K562 (cell line): ENCODE results near the gene CAPN5. TPM values are rescaled to one million over a fixed set of nuclear protein-coding genes. Genes with fewer than 3 reads are reported as not detected.

Experiments
- CBX2 ChIP-seq: fragments of 200-600 bp; sonication (generic); IDR thresholded peaks from one replicate; pipeline ENCODE4 v1.6.1; 2012; ENCODE audit warnings: mild to moderate bottlenecking, low read length, inconsistent platforms; ENCODE audit not compliant: insufficient read depth, poor library complexity, severe bottlenecking
- CC2D1A ChIP-seq: fragments of 450-650 bp; IDR thresholded peaks from 2 replicates; pipeline ENCODE4 v1.6.1; 2017; ENCODE audit warnings: mild to moderate bottlenecking
- CREBBP ChIP-seq: IDR thresholded peaks from one replicate; pipeline ENCODE4 v1.6.1; 2012; ENCODE audit warnings: low read depth, mild to moderate bottlenecking, control low read depth, inconsistent platforms, low read length
- DDX20 ChIP-seq: fragments of 450-650 bp; IDR thresholded peaks from 2 replicates; pipeline ENCODE4 v1.6.1; 2016; ENCODE audit warnings: missing genetic modification characterization, low read depth, mild to moderate bottlenecking, missing compliant biosample characterization, moderate library complexity
- FOXJ2 ChIP-seq: fragments of 200-800 bp; sonication (Bioruptor generic); IDR thresholded peaks from 2 replicates; pipeline ENCODE4 v1.6.1; 2016; ENCODE audit warnings: missing genetic modification characterization, missing compliant biosample characterization
- KAT8 ChIP-seq: fragments of 450-650 bp; IDR thresholded peaks from 2 replicates; pipeline ENCODE4 v1.6.1; 2016; ENCODE audit warnings: low read depth, mild to moderate bottlenecking
- KLF13 ChIP-seq: fragments of 450-650 bp; IDR thresholded peaks from 2 replicates; pipeline ENCODE4 v1.6.1; 2016; ENCODE audit warnings: missing genetic modification characterization, low read depth, mild to moderate bottlenecking, missing compliant biosample characterization, moderate library complexity, borderline replicate concordance
- NRF1 ChIP-seq, 2 experiments: fragments of 450-650 bp; IDR thresholded peaks in 1 of 2; conservative IDR thresholded peaks in 1 of 2; 2 replicates each; pipeline ENCODE4 v1.6.1; 2014; ENCODE audit warnings: mild to moderate bottlenecking in 2 of 2
- SREBF2 ChIP-seq: sonication (generic); formaldehyde crosslinking; IDR thresholded peaks from 2 replicates; pipeline ENCODE4 v1.4.0; 2020; ENCODE audit warnings: mild to moderate bottlenecking, missing genetic modification reagents
- TAF1 ChIP-seq: IDR thresholded peaks from 2 replicates; pipeline ENCODE4 v1.6.1; 2011; ENCODE audit warnings: mild to moderate bottlenecking, low read length, moderate library complexity; ENCODE audit not compliant: insufficient read depth, control insufficient read depth, severe bottlenecking; ENCODE audit errors: extremely low read depth
- ZNF133 ChIP-seq: fragments of 250-450 bp; sonication (Bioruptor Pico); IDR thresholded peaks from 2 replicates; pipeline ENCODE4 v1.4.0; 2020; ENCODE audit warnings: mild to moderate bottlenecking
- ZNF174 ChIP-seq: fragments of 250-450 bp; sonication (Bioruptor Pico); IDR thresholded peaks from 2 replicates; pipeline ENCODE4 v1.4.0; 2020; ENCODE audit warnings: mild to moderate bottlenecking
- ZNF217 ChIP-seq: sonication (generic); formaldehyde crosslinking; IDR thresholded peaks from 2 replicates; pipeline ENCODE4 v1.8.0; 2022; ENCODE audit warnings: mild to moderate bottlenecking, missing genetic modification reagents
- polyA plus RNA-seq, 8 experiments: library from polyadenylated mRNA; depleted of rRNA in 4 of 8; stranded (reverse) in 5 of 8; unstranded in 3 of 8; fragments of >200 nt; fragmentation: Nextera tagmentation in 2 of 8; fragmentation: Illumina TruSeq in 1 of 8; extraction: Ambion mirVana in 2 of 8; extraction: Trizol in 1 of 8; gene quantifications; 2 replicates each; pipeline versions ENCODE4 v1.2.1 to v1.2.3, GENCODE V29; 2011 to 2014; ENCODE audit warnings: inconsistent platforms in 1 of 8, missing spikeins in 1 of 8
- total RNA-seq, 7 experiments: library from RNA; depleted of rRNA in 6 of 7; stranded (reverse); fragments of >200 nt in 6 of 7; fragmentation: Illumina TruSeq in 2 of 7; extraction: Trizol in 2 of 7; gene quantifications; 2 replicates each; pipeline versions ENCODE4 v1.2.1 to v1.2.3, GENCODE V29; 2011 to 2021; ENCODE audit warnings: low replicate concordance in 1 of 7
- TF ChIP-seq, protein P1 (sequence below), 3 experiments: IDR thresholded peaks in 2 of 3; conservative IDR thresholded peaks in 1 of 3; 2 replicates each; pipeline ENCODE4 v1.5.1; 2011 to 2012; ENCODE audit warnings: low read length in 3 of 3, mild to moderate bottlenecking in 3 of 3, control low read depth in 2 of 3, improper control_type of control experiment in 1 of 3, inconsistent platforms in 1 of 3, low read depth in 1 of 3, mixed read lengths in 1 of 3, moderate library complexity in 1 of 3; ENCODE audit not compliant: insufficient read depth in 2 of 3
- TF ChIP-seq, protein P2 (sequence below): sonication (generic); formaldehyde crosslinking; IDR thresholded peaks from 2 replicates; pipeline ENCODE4 v1.8.0; 2022; ENCODE audit warnings: mild to moderate bottlenecking, missing genetic modification reagents
- TF ChIP-seq, protein P3 (sequence below), 2 experiments: fragments of 450-650 bp in 1 of 2; sonication (generic) in 1 of 2; formaldehyde crosslinking; conservative IDR thresholded peaks; 2 replicates each; pipeline versions ENCODE4 v1.4.0 to v1.8.1; 2020 to 2022; ENCODE audit warnings: mild to moderate bottlenecking in 1 of 2, missing genetic modification reagents in 1 of 2
- TF ChIP-seq, protein P4 (sequence below): sonication (generic); formaldehyde crosslinking; IDR thresholded peaks from 2 replicates; pipeline ENCODE4 v1.4.0; 2020; ENCODE audit warnings: mild to moderate bottlenecking, missing genetic modification reagents
- TF ChIP-seq, protein P5 (sequence below): fragments of 450-650 bp; formaldehyde crosslinking; IDR thresholded peaks from 2 replicates; pipeline ENCODE4 v1.4.0; 2020; ENCODE audit warnings: mild to moderate bottlenecking
- TF ChIP-seq, protein P6 (sequence below): IDR thresholded peaks from 2 replicates; pipeline ENCODE4 v1.6.1; 2011; ENCODE audit not compliant: insufficient read length; ENCODE audit errors: extremely low read depth

The CAPN5 gene
- total and polyA plus RNA-seq, 9 of the 15 experiments (the other 6 are each of a cell fraction or from before 2014, with no cell fraction given) = 0.04 to 0.44 (median 0.14) TPM; not detected in 2

DNA sequence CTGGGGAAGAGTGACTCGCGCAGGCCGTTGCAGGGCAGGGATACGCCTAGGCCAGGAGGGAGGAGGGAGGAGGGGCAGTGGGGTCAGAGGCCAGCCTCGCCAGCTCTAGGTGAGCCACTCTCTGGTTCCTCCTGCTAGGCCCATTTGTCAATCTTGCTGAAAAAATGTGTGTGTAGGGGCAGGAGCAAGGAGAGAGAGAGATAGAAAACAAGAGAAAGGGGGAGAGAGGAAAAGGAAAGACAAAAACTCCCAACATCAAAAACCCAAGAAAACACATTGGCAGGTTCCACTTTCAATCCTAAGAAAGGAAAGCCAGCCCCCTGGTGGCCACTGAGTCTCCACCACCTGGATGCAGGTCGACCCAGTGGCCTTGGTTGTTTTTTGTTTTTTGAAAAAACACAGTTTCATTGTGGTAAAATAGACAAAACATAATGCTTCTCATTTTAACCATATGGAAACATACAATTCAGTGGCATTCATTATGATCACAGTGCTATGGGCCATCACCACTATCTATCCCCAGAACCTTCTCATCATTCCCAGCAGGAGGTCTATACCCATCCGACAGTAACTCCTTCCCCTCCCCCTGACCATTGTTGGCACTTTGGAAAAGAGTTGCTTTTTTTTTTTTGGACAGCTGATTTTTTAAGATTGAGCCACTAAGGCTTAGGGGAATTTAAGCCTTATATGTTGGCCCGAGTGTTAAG is 46.8 kb downstream of the CAPN5 start (continued):
- TF ChIP-seq, protein P1, sequence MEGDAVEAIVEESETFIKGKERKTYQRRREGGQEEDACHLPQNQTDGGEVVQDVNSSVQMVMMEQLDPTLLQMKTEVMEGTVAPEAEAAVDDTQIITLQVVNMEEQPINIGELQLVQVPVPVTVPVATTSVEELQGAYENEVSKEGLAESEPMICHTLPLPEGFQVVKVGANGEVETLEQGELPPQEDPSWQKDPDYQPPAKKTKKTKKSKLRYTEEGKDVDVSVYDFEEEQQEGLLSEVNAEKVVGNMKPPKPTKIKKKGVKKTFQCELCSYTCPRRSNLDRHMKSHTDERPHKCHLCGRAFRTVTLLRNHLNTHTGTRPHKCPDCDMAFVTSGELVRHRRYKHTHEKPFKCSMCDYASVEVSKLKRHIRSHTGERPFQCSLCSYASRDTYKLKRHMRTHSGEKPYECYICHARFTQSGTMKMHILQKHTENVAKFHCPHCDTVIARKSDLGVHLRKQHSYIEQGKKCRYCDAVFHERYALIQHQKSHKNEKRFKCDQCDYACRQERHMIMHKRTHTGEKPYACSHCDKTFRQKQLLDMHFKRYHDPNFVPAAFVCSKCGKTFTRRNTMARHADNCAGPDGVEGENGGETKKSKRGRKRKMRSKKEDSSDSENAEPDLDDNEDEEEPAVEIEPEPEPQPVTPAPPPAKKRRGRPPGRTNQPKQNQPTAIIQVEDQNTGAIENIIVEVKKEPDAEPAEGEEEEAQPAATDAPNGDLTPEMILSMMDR (IDR thresholded peaks at IDR 0.05 in 2 of 3, conservative IDR thresholded peaks at IDR 0.05 in 1 of 3; ENCODE audit: insufficient read depth in 2 of 3, low read depth in 1 of 3, low read length in 3 of 3) = peak; percentile 69 to 86 (median 71)
- no peak for TF ChIP-seq FOXJ2 (tag)
- TF ChIP-seq, protein P2, sequence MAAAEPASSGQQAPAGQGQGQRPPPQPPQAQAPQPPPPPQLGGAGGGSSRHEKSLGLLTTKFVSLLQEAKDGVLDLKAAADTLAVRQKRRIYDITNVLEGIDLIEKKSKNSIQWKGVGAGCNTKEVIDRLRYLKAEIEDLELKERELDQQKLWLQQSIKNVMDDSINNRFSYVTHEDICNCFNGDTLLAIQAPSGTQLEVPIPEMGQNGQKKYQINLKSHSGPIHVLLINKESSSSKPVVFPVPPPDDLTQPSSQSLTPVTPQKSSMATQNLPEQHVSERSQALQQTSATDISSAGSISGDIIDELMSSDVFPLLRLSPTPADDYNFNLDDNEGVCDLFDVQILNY (CRISPR knock-in tag) = no peak
- 0 out of 2 replicates have a peak, but pooled peaks have one; percentile 19 for TF ChIP-seq CC2D1A
- TF ChIP-seq, protein P3, sequence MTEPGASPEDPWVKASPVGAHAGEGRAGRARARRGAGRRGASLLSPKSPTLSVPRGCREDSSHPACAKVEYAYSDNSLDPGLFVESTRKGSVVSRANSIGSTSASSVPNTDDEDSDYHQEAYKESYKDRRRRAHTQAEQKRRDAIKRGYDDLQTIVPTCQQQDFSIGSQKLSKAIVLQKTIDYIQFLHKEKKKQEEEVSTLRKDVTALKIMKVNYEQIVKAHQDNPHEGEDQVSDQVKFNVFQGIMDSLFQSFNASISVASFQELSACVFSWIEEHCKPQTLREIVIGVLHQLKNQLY (CRISPR knock-in tag; conservative IDR thresholded peaks at IDR 0.05) = no peak
- TF ChIP-seq CBX2 = no peak
- TF ChIP-seq SREBF2 (CRISPR knock-in tag) = no peak
- TF ChIP-seq, protein P4, sequence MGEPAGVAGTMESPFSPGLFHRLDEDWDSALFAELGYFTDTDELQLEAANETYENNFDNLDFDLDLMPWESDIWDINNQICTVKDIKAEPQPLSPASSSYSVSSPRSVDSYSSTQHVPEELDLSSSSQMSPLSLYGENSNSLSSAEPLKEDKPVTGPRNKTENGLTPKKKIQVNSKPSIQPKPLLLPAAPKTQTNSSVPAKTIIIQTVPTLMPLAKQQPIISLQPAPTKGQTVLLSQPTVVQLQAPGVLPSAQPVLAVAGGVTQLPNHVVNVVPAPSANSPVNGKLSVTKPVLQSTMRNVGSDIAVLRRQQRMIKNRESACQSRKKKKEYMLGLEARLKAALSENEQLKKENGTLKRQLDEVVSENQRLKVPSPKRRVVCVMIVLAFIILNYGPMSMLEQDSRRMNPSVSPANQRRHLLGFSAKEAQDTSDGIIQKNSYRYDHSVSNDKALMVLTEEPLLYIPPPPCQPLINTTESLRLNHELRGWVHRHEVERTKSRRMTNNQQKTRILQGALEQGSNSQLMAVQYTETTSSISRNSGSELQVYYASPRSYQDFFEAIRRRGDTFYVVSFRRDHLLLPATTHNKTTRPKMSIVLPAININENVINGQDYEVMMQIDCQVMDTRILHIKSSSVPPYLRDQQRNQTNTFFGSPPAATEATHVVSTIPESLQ = no peak
- no peak for TF ChIP-seq TAF1
- no peak for TF ChIP-seq ZNF174 (CRISPR knock-in tag)
- no peak for TF ChIP-seq KLF13
- TF ChIP-seq, protein P5, sequence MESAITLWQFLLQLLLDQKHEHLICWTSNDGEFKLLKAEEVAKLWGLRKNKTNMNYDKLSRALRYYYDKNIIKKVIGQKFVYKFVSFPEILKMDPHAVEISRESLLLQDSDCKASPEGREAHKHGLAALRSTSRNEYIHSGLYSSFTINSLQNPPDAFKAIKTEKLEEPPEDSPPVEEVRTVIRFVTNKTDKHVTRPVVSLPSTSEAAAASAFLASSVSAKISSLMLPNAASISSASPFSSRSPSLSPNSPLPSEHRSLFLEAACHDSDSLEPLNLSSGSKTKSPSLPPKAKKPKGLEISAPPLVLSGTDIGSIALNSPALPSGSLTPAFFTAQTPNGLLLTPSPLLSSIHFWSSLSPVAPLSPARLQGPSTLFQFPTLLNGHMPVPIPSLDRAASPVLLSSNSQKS = no peak
- TF ChIP-seq CREBBP = no peak
- TF ChIP-seq, protein P6, sequence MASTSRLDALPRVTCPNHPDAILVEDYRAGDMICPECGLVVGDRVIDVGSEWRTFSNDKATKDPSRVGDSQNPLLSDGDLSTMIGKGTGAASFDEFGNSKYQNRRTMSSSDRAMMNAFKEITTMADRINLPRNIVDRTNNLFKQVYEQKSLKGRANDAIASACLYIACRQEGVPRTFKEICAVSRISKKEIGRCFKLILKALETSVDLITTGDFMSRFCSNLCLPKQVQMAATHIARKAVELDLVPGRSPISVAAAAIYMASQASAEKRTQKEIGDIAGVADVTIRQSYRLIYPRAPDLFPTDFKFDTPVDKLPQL = no peak
- TF ChIP-seq KAT8 = no peak
- no peak for TF ChIP-seq ZNF133 (CRISPR knock-in tag)
- no peak for TF ChIP-seq DDX20 (tag)
- 0 out of 4 replicates have a peak, but pooled peaks of 1 of the 2 experiments have one; percentile 16 for TF ChIP-seq NRF1 (conservative IDR thresholded peaks at IDR 0.05 in 1 of 2, IDR thresholded peaks at IDR 0.05 in 1 of 2)
- no peak for TF ChIP-seq ZNF217 (CRISPR knock-in tag)
